ENCODE results near the gene PPP1R8.
A peak's percentile ranks its signal among the peaks of the same experiment; 100 is the strongest.

PPP1R8 gene

DNA sequence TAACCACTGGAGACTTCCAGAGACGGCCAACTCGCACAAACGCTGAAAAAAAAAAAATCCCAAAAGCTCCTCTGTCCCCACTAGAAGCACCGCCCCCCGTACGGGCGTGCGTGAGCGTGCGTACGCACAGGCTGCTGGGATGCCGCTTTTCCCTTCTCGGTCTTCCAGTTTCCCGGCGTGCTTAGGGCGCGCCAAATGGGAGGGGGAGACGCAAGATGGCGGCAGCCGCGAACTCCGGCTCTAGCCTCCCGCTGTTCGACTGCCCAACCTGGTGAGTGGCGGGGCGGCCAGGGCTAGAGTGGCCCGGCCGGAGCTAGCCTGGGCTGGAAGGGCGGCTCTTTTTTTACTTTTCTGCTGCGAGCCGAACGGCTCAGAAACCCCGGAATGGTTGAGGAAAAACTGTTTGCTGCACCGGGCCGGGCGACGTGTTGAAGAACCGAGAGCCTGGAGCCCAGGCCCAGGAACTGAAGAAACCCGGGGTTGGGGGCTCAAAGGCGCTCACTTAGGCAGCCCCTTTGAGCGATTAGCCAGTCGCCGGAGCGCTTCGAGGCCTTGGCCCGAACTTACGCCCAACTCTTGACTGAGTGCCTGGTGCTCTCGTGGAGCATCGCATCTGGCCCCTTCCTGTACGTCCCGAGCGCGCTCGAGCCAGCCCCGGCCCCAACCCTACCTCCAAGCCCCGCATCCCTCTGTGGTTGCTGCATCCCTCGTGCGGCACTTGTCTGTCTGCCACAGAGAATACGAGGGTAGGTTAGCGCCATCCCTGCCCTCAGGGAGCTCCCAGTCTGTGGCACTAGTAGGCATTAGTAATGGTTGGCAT is at the start of gene PPP1R8:
Gene PPP1R8 (plus strand): TSS at position 162 of the 820 bp plus-strand sequence. CDS start 54 bp downstream, at position 216.
- Histone ChIP-seq H3K9ac (ENCODE audit: low read depth, low read length, poor library complexity, severe bottlenecking) (peak within 1 kb of the TSS; percentile 94), H2AFZ (ENCODE audit: low read length) (peak within 1 kb of the TSS; percentile 93), H3K79me2 (ENCODE audit: insufficient read depth, low read length) (peaks cover 52% of the 10 kb centered on the region), H4K20me1 (ENCODE audit: insufficient read depth, low read length, poor library complexity, severe bottlenecking) (peaks cover 35% of the 10 kb centered on the region), H3K27me3 (ENCODE audit: insufficient read depth, low read length, poor library complexity, severe bottlenecking) (no peaks in the 10 kb centered on the region), H3F3A (ENCODE audit: low read depth) (peaks cover 4% of the 10 kb centered on the region; the same call in 1 of the 2 replicates), H3K4me3 (ENCODE audit: low read length, poor library complexity, severe bottlenecking) (peak within 1 kb of the TSS; percentile 96), H3K4me1 (ENCODE audit: insufficient read depth, low read length, poor library complexity, severe bottlenecking) (peaks cover 40% of the 10 kb centered on the region), H3K36me3 (ENCODE audit: insufficient read depth, low read length) (no peaks in the 10 kb centered on the region), H3K9me2 (replicated peaks; ENCODE audit: low read depth, low read length) (no peaks in the 10 kb centered on the region), H3K9me3 (ENCODE audit: insufficient read depth, low read depth, low read length) (no peaks in the 10 kb centered on the region), H3K4me2 (ENCODE audit: low read depth, low read length, poor library complexity, severe bottlenecking) (peak within 1 kb of the TSS; percentile 90)
- TF ChIP-seq EZH2phosphoT487 (IDR thresholded peaks at IDR 0.05; ENCODE audit: borderline replicate concordance), result no peak
- no peak for TF ChIP-seq CTCF (conservative IDR thresholded peaks at IDR 0.05; ENCODE audit: low read length)

- Histone ChIP-seq H3K27me3 (ENCODE audit: insufficient read depth, low read length, poor library complexity, severe bottlenecking) (no peaks in the 10 kb centered on the region), H3K9ac (ENCODE audit: low read depth, low read length, poor library complexity, severe bottlenecking) (no peak overlapping the region), H2AFZ (ENCODE audit: low read length) (no peak overlapping the region), H3K79me2 (ENCODE audit: insufficient read depth, low read length) (peaks cover 10% of the 10 kb centered on the region; the same call in 1 of the 2 replicates), H3F3A (ENCODE audit: low read depth) (no peaks in the 10 kb centered on the region), H3K4me1 (ENCODE audit: insufficient read depth, low read length, poor library complexity, severe bottlenecking) (no peaks in the 10 kb centered on the region), H3K4me2 (ENCODE audit: low read depth, low read length, poor library complexity, severe bottlenecking) (no peak overlapping the region), H4K20me1 (ENCODE audit: insufficient read depth, low read length, poor library complexity, severe bottlenecking) (no peaks in the 10 kb centered on the region), H3K9me3 (ENCODE audit: insufficient read depth, low read depth, low read length) (no peaks in the 10 kb centered on the region), H3K4me3 (ENCODE audit: low read length, poor library complexity, severe bottlenecking) (no peak overlapping the region), H3K9me2 (replicated peaks; ENCODE audit: low read depth, low read length) (no peaks in the 10 kb centered on the region), H3K36me3 (ENCODE audit: insufficient read depth, low read length) (no peaks in the 10 kb centered on the region)
- TF ChIP-seq EZH2phosphoT487 (IDR thresholded peaks at IDR 0.05; ENCODE audit: borderline replicate concordance) (no peak), CTCF (conservative IDR thresholded peaks at IDR 0.05; ENCODE audit: low read length) (no peak)
These were observed 47.6 kb upstream of the PPP1R8 start for GRCh38 chr1:27782950-27783349.

GRCh38 chr1:27784700-27785099 is 45.9 kb upstream of the PPP1R8 start:
- Histone ChIP-seq H3K79me2 (ENCODE audit: insufficient read depth, low read length) (peaks cover 7% of the 10 kb centered on the region; the same call in 1 of the 2 replicates), H3K4me2 (ENCODE audit: low read depth, low read length, poor library complexity, severe bottlenecking) (no peak overlapping the region), H3F3A (ENCODE audit: low read depth) (no peaks in the 10 kb centered on the region; the same call in 1 of the 2 replicates), H3K9ac (ENCODE audit: low read depth, low read length, poor library complexity, severe bottlenecking) (no peak overlapping the region), H4K20me1 (ENCODE audit: insufficient read depth, low read length, poor library complexity, severe bottlenecking) (no peaks in the 10 kb centered on the region), H3K4me1 (ENCODE audit: insufficient read depth, low read length, poor library complexity, severe bottlenecking) (peaks cover 7% of the 10 kb centered on the region), H3K9me3 (ENCODE audit: insufficient read depth, low read depth, low read length) (no peaks in the 10 kb centered on the region), H3K9me2 (replicated peaks; ENCODE audit: low read depth, low read length) (no peaks in the 10 kb centered on the region), H2AFZ (ENCODE audit: low read length) (no peak overlapping the region), H3K27me3 (ENCODE audit: insufficient read depth, low read length, poor library complexity, severe bottlenecking) (no peaks in the 10 kb centered on the region), H3K36me3 (ENCODE audit: insufficient read depth, low read length) (peaks cover 6% of the 10 kb centered on the region; the same call in 1 of the 2 replicates), H3K4me3 (ENCODE audit: low read length, poor library complexity, severe bottlenecking) (no peak overlapping the region)
- TF ChIP-seq EZH2phosphoT487 (IDR thresholded peaks at IDR 0.05; ENCODE audit: borderline replicate concordance) (no peak), CTCF (conservative IDR thresholded peaks at IDR 0.05; ENCODE audit: low read length) (no peak)
